NCI-H345 treated with DMSO at 0.1 percent for 48 hours (cell line): ENCODE results near the gene CBARP.

Source experiments
- DNase-seq: peaks from one replicate; lab custom pipeline; 2025; ENCODE audit not compliant: unreplicated experiment; lab: John Stamatoyannopoulos, UW

Gene CBARP

DNA sequence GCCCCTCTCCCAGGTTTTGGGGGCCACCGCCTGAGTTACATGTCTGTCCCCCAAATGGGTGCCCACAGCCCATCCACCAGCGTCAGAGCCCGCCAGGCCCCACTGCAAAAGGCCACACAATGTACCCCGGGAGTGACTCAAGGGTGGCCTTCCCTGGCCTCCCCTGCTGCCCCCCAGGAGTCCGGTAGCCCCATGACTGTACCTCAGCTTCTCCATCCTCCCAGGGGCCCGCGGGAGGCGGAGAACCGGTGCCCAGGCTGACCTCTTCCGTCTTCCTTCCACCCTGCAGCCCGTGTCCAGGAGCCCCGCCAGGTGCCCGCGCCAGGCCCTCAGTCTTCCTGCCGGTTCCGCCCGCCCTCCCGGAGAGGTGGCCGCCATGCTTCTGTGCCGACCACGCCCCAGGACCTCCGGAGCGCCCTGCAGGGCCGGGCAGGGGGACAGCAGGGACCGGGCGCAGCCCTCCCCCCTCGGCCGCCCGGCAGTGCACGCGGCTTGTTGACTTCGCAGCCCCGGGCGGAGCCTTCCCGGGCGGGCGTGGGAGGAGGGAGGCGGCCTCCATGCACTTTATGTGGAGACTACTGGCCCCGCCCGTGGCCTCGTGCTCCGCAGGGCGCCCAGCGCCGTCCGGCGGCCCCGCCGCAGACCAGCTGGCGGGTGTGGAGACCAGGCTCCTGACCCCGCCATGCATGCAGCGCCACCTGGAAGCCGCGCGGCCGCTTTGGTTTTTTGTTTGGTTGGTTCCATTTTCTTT, 10.3 kb downstream of the CBARP start:
- DNase-seq: no peak

DNA sequence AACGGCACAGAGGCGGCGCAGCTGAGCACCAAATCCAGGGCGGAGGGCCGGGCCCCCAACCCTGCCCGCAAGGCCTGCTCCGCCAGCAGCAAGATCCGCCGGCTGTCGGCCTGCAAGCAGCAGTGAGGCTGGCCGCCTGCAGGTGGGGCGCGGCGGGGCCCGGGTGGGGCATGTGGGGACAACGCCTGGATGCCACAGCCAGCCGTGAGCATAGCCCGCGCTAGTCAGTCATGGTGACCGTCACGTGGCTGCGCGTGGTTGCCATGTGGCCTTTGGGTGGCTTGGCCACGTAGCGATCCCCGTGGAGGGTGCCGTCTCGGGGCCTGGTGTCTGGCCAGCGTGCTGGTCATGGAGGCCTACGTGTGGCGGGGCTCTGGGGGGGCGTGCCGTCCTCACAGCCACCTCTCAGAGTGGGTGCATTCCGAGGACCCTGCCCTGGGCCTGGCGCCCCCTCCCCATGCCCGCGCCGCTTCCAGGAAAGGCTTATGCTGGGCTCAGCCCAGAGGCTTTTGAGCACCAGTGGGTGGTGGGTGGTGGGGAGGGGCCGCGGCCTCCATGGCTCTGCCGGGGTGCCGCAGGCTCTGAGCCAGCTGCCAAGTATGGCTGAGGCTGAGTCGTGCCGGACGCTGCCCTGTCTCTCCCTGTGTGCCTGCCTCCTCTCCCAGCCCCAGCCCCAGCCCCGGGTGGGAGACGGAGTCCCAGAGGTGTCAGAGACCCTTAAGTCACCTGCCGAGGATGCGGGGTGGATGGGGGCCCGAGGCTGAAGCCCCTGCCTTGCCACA, 11.1 kb downstream of the CBARP start:
- DNase-seq: no peak

DNA sequence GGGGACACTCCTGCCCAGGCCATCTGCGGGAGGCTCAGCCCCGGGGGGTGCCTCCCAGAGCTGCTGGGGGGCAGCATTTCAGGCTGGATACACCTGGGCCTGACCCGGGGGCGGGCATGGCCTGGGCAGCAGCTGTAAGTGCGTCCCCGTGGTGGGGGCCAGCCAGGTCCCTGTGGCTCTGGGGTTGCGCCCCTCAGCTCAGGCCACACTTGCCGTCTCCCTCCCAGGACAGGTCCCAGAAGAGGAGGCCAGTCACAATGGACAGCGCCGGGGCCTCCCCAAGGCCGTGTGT, 11.6 kb downstream of the CBARP start:
- no peak for DNase-seq

DNA sequence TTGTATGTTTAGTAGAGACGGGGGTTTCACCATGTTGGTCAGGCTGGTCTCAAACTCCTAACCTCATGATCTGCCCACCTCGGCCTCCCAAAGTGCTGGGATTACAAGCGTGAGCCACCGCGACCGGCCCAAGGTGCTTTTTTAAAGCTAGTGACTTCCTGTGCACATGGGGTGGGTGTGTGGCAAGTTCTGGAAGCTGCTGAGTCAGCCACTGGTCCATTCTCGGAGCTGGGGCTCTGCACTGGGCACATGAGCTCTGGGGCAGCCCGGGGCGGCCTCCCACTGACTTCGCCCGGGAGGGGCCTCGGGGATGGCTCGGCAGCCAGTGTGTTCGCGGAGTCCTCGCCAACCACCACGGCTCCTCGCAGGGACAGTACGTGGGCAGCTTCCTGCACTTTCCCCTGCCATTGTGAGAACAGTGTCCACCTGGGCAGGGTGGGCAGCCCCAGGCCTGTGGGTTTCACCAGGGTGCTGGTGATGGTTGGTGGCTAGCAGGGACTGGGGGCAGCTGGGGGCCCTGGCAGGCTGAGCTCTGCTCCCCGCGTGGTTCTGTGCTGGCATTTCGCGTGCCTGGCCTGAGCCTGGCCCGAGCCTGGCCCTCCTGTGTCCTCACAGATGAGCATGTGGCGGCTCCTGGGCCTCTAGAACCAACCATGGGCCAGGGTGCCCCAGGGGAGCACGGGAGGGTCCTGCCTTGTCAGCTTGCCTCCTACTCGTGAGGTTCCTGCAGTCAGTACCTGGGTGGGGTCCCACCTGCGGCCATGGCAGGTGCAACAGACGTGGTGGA, 12.2 kb downstream of the CBARP start:
- DNase-seq: no peak

DNA sequence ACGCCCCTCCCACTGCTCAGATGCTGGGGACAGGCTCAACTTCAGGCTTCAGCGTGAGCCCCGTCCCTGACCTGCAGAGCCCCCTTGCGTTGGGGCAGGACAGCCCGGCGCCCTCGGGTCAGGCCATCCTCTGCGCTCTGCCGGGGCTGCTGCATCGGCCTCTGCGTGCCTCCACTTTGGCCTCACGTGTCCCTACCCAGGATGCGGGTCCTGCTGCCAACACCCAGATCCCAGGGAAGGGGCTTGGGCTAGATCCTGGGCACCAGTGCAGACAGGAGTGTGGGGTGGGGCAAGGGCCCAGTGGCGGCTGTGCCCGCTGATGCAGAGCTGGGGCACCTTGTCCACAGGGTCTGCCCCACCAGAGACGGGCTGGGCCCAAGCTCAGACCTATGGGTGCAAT, 13.0 kb downstream of the CBARP start:
- DNase-seq: no peak

- DNase-seq: no peak
Observed at GRCh38 chr19:1224047-1224825, 13.6 kb downstream of the CBARP start.

DNA sequence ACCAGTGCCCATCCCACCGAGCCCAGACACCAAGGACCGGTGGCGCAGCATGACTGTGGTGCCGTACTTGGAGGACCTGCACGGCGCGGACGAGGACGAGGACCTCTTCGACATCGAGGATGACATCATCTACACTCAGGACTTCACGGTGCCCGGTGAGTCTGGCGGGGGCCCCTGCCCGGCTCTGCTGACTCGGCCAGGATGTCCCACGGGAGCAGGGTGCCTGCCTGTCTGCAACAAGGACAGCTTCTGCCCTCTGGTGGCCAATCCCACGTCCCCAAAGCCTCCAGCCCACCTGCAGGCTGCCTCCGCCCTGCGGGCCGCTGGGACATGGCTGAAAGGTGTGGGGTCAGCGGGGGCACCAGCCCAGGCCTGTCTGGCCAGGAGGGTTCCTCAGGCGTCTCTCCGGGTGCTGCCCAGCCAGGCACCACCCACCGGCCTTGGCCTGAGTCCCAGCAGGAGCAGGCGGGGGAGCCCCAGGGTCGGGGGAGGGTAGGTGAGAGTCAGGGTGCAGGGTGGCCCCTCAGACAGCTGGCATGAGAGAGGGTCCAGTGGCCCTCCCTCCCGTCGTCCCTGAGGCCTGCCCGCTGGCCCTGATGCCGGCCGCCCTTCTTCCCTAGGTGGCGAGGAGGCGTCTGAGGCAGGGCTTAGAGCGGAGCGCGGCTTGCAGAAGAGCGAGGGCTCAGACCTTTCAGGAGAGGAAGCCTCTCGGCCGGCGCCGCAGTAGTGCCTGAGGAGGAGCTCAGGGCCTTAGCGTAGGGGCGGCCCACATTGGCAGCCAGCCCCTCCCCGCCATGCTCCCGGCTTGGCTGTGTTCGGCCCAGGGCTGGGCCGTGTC, 14.6 kb downstream of the CBARP start:
- DNase-seq: no peak

DNA sequence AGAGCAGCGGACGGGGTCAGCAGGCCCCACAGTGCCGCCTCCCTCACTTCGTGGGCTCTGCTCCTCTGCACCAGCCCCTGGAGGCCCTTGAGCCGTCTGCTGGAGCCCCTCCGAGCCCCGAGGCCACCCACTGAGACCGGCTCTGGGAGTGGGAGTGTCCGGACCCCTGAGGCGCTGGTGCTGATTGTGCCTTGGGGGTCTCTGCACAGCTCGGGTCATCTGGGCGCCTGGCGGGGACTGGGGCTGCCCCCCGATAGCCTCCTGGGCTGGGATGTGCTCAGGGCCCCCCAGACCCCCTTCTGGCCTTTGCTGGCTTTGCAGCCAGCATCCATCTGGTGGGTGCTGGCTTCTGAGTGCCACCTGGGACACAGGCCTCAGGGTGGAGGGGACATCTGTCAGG, 15.4 kb downstream of the CBARP start:
- DNase-seq: no peak

- DNase-seq: no peak
Observed at GRCh38 chr19:1221904-1222255, 15.9 kb downstream of the CBARP start.

DNA sequence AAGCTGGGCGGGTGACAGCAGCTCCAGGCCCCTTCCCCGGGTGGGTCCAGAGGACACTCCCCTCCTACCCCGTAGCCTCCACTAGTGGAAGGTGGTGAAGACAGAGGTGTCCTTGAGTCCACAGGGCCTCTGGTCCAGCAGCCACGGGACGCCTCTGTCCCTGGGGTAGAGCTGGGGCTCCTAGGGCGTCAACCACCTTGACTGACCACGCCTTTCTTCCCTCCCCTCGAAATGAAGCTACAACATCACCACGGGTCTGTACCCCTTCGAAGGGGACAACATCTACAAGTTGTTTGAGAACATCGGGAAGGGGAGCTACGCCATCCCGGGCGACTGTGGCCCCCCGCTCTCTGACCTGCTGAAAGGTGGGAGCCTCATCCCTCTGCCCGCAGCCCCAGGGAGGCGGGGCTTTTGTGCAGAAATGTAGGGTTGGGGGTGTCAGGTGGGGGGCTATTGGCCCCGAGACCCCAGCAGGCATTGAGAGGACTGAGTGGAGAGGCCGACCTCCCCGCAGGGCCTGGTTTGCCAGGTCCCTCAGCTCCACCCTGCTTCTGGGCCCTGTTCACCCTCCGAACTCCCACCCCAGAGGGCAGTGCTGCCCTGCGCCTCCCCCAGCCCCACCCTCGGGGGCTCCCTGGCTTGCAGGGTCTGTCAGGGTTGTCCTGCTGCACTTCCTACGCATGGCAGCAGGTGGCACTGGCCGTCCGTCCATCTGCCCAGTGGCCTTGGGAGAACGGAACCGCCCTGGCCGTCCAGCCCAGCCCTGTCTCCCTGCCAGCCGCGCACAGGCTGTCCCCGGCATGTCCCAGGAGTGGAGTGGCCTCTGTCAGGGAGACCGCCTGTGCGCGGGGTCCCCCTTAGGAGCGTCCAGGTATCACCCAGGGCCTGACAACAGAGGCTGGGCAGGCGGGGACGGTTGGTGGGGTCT, 16.6 kb downstream of the CBARP start:
- no peak for DNase-seq

DNA sequence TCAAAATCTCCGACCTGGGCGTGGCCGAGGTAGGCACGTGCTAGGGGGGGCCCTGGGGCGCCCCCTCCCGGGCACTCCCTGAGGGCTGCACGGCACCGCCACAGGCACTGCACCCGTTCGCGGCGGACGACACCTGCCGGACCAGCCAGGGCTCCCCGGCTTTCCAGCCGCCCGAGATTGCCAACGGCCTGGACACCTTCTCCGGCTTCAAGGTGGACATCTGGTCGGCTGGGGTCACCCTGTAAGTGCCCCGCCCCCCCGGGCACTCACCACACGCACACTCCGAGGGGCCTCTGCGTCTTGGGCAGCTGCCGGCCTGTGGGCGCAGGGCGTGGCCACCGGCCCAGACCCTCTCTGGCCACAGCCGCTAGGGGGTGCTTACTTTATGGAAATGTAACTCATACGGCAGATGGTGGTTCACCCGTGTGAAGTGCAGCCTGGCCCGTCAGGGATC, 17.3 kb downstream of the CBARP start:
- no peak for DNase-seq

DNA sequence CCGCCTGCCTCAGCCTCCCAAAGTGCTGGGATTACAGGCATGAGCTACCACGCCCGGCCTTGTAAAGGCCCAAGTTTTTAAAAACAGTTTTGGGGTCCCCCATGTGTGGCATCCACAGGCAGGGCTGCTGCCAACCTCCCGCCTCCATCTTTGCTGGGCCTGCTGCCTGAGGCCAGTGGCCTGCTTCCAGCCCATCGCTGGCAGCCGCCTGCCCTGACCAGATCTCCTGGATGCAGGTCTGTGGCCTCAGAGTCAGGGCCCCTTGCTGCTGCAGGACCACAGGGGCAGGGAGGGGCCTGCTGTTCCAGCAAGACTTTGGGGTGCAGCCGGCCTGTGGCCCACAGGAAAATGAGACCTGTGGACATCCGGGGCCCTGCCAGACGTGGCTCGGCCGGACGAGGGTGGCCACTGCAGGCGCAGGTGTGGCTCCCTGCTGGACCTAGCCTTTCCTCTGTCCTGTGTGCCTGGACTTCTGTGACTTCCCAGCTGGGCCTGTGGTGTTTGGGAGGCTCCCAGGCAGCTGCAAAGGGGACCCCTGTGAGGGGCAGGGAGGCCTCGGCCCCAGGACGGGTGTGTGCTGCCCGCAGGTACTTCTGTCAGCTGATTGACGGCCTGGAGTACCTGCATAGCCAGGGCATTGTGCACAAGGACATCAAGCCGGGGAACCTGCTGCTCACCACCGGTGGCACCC, 17.9 kb downstream of the CBARP start:
- no peak for DNase-seq

- no peak for DNase-seq
Observed at GRCh38 chr19:1218751-1219567, 18.8 kb downstream of the CBARP start.

- DNase-seq: no peak
Observed at GRCh38 chr19:1217366-1217765, 20.4 kb downstream of the CBARP start.

DNA sequence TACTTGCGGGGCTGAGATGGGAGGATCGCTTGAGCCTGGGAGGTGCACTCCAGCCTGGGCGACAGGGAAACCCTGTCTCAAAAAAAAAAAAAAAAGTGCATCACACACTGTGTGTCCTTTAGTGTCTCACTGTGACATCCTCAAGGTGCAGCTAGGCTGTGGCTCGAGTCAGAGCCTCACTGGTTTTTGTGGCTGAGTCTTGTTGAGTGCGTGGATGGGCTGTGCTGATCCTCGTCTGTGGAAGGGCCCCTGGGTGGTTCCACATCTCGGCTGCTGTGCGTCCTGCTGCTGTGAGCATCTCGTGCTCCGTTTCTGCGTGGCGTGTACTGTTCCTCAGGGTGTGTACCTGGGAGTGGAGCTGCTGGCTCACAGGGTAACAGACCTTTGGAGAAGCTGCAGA, 21.0 kb downstream of the CBARP start:
- no peak for DNase-seq

- no peak for DNase-seq
Observed at GRCh38 chr19:1214862-1215731, 22.7 kb downstream of the CBARP start.

GRCh38 chr19:1214299-1214861, 23.4 kb downstream of the CBARP start:
- DNase-seq: no peak
